ENCODE results near the gene RNF217.
"Not testable (repeated sequence)": the region's sequence is repeated elsewhere in the genome, so short reads cannot be mapped to it uniquely, and the experiment has no call there.

Gene RNF217

GRCh38 chr6:125019918-125020317 lies 57.7 kb downstream of the RNF217 start:
- no peak for FAIRE-seq

GRCh38 chr6:125020385-125020784 lies 58.1 kb downstream of the RNF217 start:
- no peak for FAIRE-seq

GRCh38 chr6:125022391-125022989 lies 60.3 kb downstream of the RNF217 start:
- no peak for FAIRE-seq

- no peak for FAIRE-seq
Observed at GRCh38 chr6:125025164-125025854, 63.1 kb downstream of the RNF217 start.

- no peak for FAIRE-seq
Observed at GRCh38 chr6:125027287-125027686, 65.0 kb downstream of the RNF217 start.

GRCh38 chr6:125030969-125031368 lies 68.7 kb downstream of the RNF217 start:
- no peak for FAIRE-seq

- FAIRE-seq = no peak
Observed at GRCh38 chr6:125031385-125031784, 69.1 kb downstream of the RNF217 start.

- FAIRE-seq = not testable (repeated sequence)
Observed at GRCh38 chr6:125034929-125035328, 72.7 kb downstream of the RNF217 start.

GRCh38 chr6:125036486-125036885 lies 74.2 kb downstream of the RNF217 start:
- FAIRE-seq = not testable (repeated sequence)

- FAIRE-seq = no peak
Observed at GRCh38 chr6:125037827-125038226, 75.6 kb downstream of the RNF217 start.

- no peak for FAIRE-seq
Observed at GRCh38 chr6:125038925-125039324, 76.7 kb downstream of the RNF217 start.

GRCh38 chr6:125041740-125042459 lies 79.7 kb downstream of the RNF217 start:
- no peak for FAIRE-seq

- FAIRE-seq = no peak
Observed at GRCh38 chr6:125044066-125044465, 81.8 kb downstream of the RNF217 start.

- FAIRE-seq = no peak
Observed at GRCh38 chr6:125044667-125045066, 82.4 kb downstream of the RNF217 start.

GRCh38 chr6:125046107-125046925 lies 84.1 kb downstream of the RNF217 start:
- no peak for FAIRE-seq

GRCh38 chr6:125048274-125048673 lies 86.0 kb downstream of the RNF217 start:
- no peak for FAIRE-seq

- FAIRE-seq = no peak
Observed at GRCh38 chr6:125050663-125051318, 88.6 kb downstream of the RNF217 start.

- no peak for FAIRE-seq
Observed at GRCh38 chr6:125053809-125054208, 91.6 kb downstream of the RNF217 start.

- FAIRE-seq = no peak
Observed at GRCh38 chr6:125054331-125054730, 92.1 kb downstream of the RNF217 start.

GRCh38 chr6:125057392-125058246 lies 95.4 kb downstream of the RNF217 start:
- no peak for FAIRE-seq

- no peak for FAIRE-seq
Observed at GRCh38 chr6:125058546-125058945, 96.3 kb downstream of the RNF217 start.

- FAIRE-seq = no peak
Observed at GRCh38 chr6:125063307-125063706, 101.1 kb downstream of the RNF217 start.
